Hepatocyte (in vitro differentiated cells): ENCODE data around the gene FES.

Experiments
- CTCF ChIP-seq: fragments of 200-600 bp; sonication (generic); IDR thresholded peaks from 2 replicates; pipeline ENCODE4 v1.5.1; 2016; ENCODE audit warnings: antibody characterized with exemption, mild to moderate bottlenecking; ENCODE audit not compliant: poor library complexity
- EZH2 ChIP-seq: fragments of 200-600 bp; sonication (generic); IDR thresholded peaks from 2 replicates; pipeline ENCODE4 v1.6.1; 2016; ENCODE audit warnings: antibody characterized with exemption, mild to moderate bottlenecking, borderline replicate concordance
- EZH2phosphoT487 ChIP-seq: fragments of 200-600 bp; sonication (generic); IDR thresholded peaks from one replicate; pipeline ENCODE4 v1.6.1; 2018; ENCODE audit warnings: antibody characterized with exemption, mild to moderate bottlenecking, low read depth, moderate library complexity; ENCODE audit not compliant: unreplicated experiment, severe bottlenecking

- no peak for TF ChIP-seq CTCF
- TF ChIP-seq EZH2phosphoT487: no peak
- no peak for TF ChIP-seq EZH2
These were observed 27.0 kb upstream of the FES start for GRCh38 chr15:90857337-90857736.
